IMR-90 (cell line): ENCODE results near the gene CLMP. TPM values are rescaled to one million over a fixed set of nuclear protein-coding genes. Genes with fewer than 3 reads are reported as not detected.

Source experiments
- ATAC-seq: fragments of 200-7000 bp; cut with Tn5 transposase; 2 replicates; pipeline ENCODE4 v1.9.1; 2020; ENCODE audit warnings: low read depth, mild to moderate bottlenecking, moderate library complexity
- BruUV-seq: library from RNA; stranded (reverse); fragments of 400-500 nt; replicated peaks from 2 replicates; lab custom pipeline; 2021; lab: Mats Ljungman, UMichigan
- CTCF ChIA-PET: fragments of 300-600 bp; formaldehyde crosslinking; extraction: SDS; loops from one replicate; lab custom pipeline; 2021; ENCODE audit warnings: antibody characterized with exemption; lab: Yijun Ruan, JAX
- POLR2A ChIA-PET: fragments of 300-600 bp; sonication (Branson Sonifier 250); formaldehyde crosslinking; loops from one replicate; lab custom pipeline; 2022; ENCODE audit warnings: antibody characterized with exemption; ENCODE audit not compliant: unreplicated experiment; lab: Charles Lee
- DNase-seq: peaks from one replicate; pipeline ENCODE4 v3.0.0; 2013
- H2AFZ ChIP-seq: replicated peaks from 2 replicates; pipeline ENCODE3; 2013; ENCODE audit warnings: low read length, mild to moderate bottlenecking; ENCODE audit not compliant: poor library complexity
- H2AK5ac ChIP-seq: 2 replicates; pipeline ENCODE4 v1.6.1; 2013; ENCODE audit warnings: low read depth, low read length, inconsistent platforms
- H2AK9ac ChIP-seq: replicated peaks from 2 replicates; pipeline ENCODE3; 2013; ENCODE audit warnings: mild to moderate bottlenecking, low read depth, low read length, moderate library complexity; ENCODE audit not compliant: poor library complexity
- H2BK120ac ChIP-seq: 2 replicates; pipeline ENCODE4 v1.6.1; 2013; ENCODE audit warnings: low read depth, low read length, inconsistent platforms
- H2BK15ac ChIP-seq: 3 replicates; pipeline ENCODE4 v1.6.1; 2013; ENCODE audit warnings: low read depth, low read length, inconsistent platforms
- H2BK20ac ChIP-seq: 2 replicates; pipeline ENCODE4 v1.6.1; 2013; ENCODE audit warnings: low read depth, mild to moderate bottlenecking, inconsistent platforms, low read length, moderate library complexity
- H2BK5ac ChIP-seq: 2 replicates; pipeline ENCODE4 v1.6.1; 2013; ENCODE audit warnings: mild to moderate bottlenecking, low read depth, low read length, inconsistent platforms; ENCODE audit not compliant: poor library complexity, severe bottlenecking
- H3K14ac ChIP-seq: replicated peaks from 2 replicates; pipeline ENCODE4 v1.6.1; 2013; ENCODE audit warnings: low read depth, low read length, inconsistent platforms
- H3K18ac ChIP-seq: 2 replicates; pipeline ENCODE4 v1.6.1; 2013; ENCODE audit warnings: low read depth, low read length, control low read depth
- H3K23ac ChIP-seq: 2 replicates; pipeline ENCODE4 v1.6.1; 2013; ENCODE audit warnings: low read depth, low read length, inconsistent platforms
- H3K27ac ChIP-seq: 2 replicates; pipeline ENCODE4 v1.5.1; 2013; ENCODE audit warnings: mild to moderate bottlenecking, control low read depth, low read length; ENCODE audit not compliant: insufficient read depth
- H3K27me3 ChIP-seq: 2 replicates; pipeline ENCODE4 v1.6.1; 2013; ENCODE audit warnings: low read length; ENCODE audit not compliant: control insufficient read depth, insufficient read depth
- H3K36me3 ChIP-seq: 2 replicates; pipeline ENCODE4 v1.6.1; 2013; ENCODE audit warnings: low read length, mixed read lengths; ENCODE audit not compliant: control insufficient read depth, insufficient read depth
- H3K4ac ChIP-seq: 2 replicates; pipeline ENCODE4 v1.6.1; 2013; ENCODE audit warnings: low read depth, low read length, inconsistent platforms
- H3K4me1 ChIP-seq: 2 replicates; pipeline ENCODE4 v1.6.1; 2013; ENCODE audit warnings: low read length, mixed read lengths; ENCODE audit not compliant: control insufficient read depth, insufficient read depth
- H3K4me2 ChIP-seq: 2 replicates; pipeline ENCODE4 v1.6.1; 2013; ENCODE audit warnings: low read depth, mild to moderate bottlenecking, control low read depth, low read length, moderate library complexity
- H3K4me3 ChIP-seq: 2 replicates; pipeline ENCODE4 v1.5.1; 2013; ENCODE audit warnings: low read depth, mild to moderate bottlenecking, control low read depth, low read length, moderate library complexity; ENCODE audit not compliant: insufficient read depth
- H3K56ac ChIP-seq: 2 replicates; pipeline ENCODE4 v1.6.1; 2013; ENCODE audit warnings: low read length, inconsistent platforms; ENCODE audit not compliant: insufficient read depth; ENCODE audit errors: extremely low read depth
- H3K79me1 ChIP-seq, 2 experiments: 2 replicates each; pipeline ENCODE4 v1.6.1; 2013; ENCODE audit warnings: low read length in 2 of 2, inconsistent platforms in 1 of 2, low read depth in 1 of 2
- H3K9ac ChIP-seq: 2 replicates; pipeline ENCODE4 v1.6.1; 2013; ENCODE audit warnings: low read depth, low read length, control low read depth
- H3K9me1 ChIP-seq: 2 replicates; pipeline ENCODE4 v1.6.1; 2013; ENCODE audit warnings: low read length, inconsistent platforms; ENCODE audit not compliant: insufficient read depth
- H3K9me3 ChIP-seq: 2 replicates; pipeline ENCODE4 v1.6.1; 2013; ENCODE audit warnings: low read length; ENCODE audit not compliant: control insufficient read depth, insufficient read depth
- H4K20me1 ChIP-seq: 2 replicates; pipeline ENCODE4 v1.6.1; 2013; ENCODE audit warnings: low read length, inconsistent platforms; ENCODE audit not compliant: insufficient read depth
- H4K5ac ChIP-seq: 2 replicates; pipeline ENCODE4 v1.6.1; 2013; ENCODE audit warnings: mild to moderate bottlenecking, low read depth, low read length, control low read depth
- H4K8ac ChIP-seq, 2 experiments: 2 replicates each; pipeline ENCODE4 v1.6.1; 2013; ENCODE audit warnings: low read depth in 2 of 2, low read length in 2 of 2, control low read depth in 1 of 2, inconsistent platforms in 1 of 2
- H4K91ac ChIP-seq: 2 replicates; pipeline ENCODE4 v1.6.1; 2013; ENCODE audit warnings: low read depth, low read length, inconsistent platforms; ENCODE audit not compliant: insufficient read depth
- CEBPB ChIP-seq: IDR thresholded peaks from 2 replicates; pipeline ENCODE4 v1.6.1; 2012; ENCODE audit warnings: low read depth, low read length, improper control_type of control experiment
- CHD1 ChIP-seq: IDR thresholded peaks from 2 replicates; pipeline ENCODE4 v1.6.1; 2012; ENCODE audit warnings: low read depth, low read length, improper control_type of control experiment
- ELK1 ChIP-seq: fragments of 150-350 bp; IDR thresholded peaks from 2 replicates; pipeline ENCODE4 v1.6.1; 2016; ENCODE audit warnings: low read depth, mild to moderate bottlenecking, low read length, moderate library complexity, borderline replicate concordance
- FOS ChIP-seq: fragments of 150-350 bp; IDR thresholded peaks from 2 replicates; pipeline ENCODE4 v1.6.1; 2016; ENCODE audit warnings: low read depth, low read length
- POLR2A ChIP-seq: IDR thresholded peaks from 2 replicates; pipeline ENCODE4 v1.6.1; 2012; ENCODE audit warnings: mild to moderate bottlenecking, low read depth, low read length
- RCOR1 ChIP-seq: IDR thresholded peaks from 2 replicates; pipeline ENCODE4 v1.6.1; 2012; ENCODE audit warnings: mild to moderate bottlenecking, low read length, improper control_type of control experiment; ENCODE audit not compliant: insufficient replicate concordance
- SMC3 ChIP-seq: fragments of 150-350 bp; IDR thresholded peaks from 2 replicates; pipeline ENCODE4 v1.6.1; 2016; ENCODE audit warnings: low read depth, mild to moderate bottlenecking, antibody characterized with exemption, low read length, moderate library complexity
- WGBS, 2 experiments: methylation state at CpG; one replicate each; pipeline versions ENCODE4 v1.1.5 to v1.1.7; 2013; ENCODE audit warnings: missing lambda C conversion rate in 2 of 2; ENCODE audit not compliant: insufficient read length in 1 of 2; ENCODE audit errors: extremely low coverage in 2 of 2; 5-methylcytosine and 5-hydroxymethylcytosine counted together
- dilution Hi-C: fragments of 300-500 bp; cut with HindIII; formaldehyde crosslinking; loops from one replicate; pipeline ENCODE4 v1.14.3; 2018; ENCODE audit warnings: low sequenced_read_pairs; ENCODE audit not compliant: unreplicated experiment
- in situ Hi-C: fragments of 300-500 bp; cut with MboI; formaldehyde crosslinking; loops from 3 replicates; pipeline ENCODE4 v1.14.3; 2019; ENCODE audit warnings: low sequenced_read_pairs, inconsistent platforms, mixed read lengths
- intact Hi-C: fragments of 100-400 bp; cut with micrococcal nuclease; formaldehyde crosslinking; loops from 2 replicates; pipeline ENCODE4 v1.10.0; 2022
- polyA plus RNA-seq, 3 experiments: library from polyadenylated mRNA; depleted of rRNA; stranded (reverse); fragments of >200 nt; gene quantifications; 2 replicates each; pipeline ENCODE4 v1.2.3, GENCODE V29; 2012; ENCODE audit warnings: low replicate concordance in 1 of 3
- total RNA-seq: library from RNA; depleted of rRNA; stranded (reverse); fragments of >200 nt; gene quantifications from 2 replicates; pipeline ENCODE4 v1.2.3, GENCODE V29; 2012

Gene CLMP
- total and polyA plus RNA-seq, 2 of the 4 experiments (the other 2 are of a cell fraction), result 54.7 to 95.7 TPM

GRCh38 chr11:123107945-123108495, 87.0 kb downstream of the CLMP start:
- TF ChIP-seq FOS (no peak), ELK1 (no peak), CHD1 (no peak), POLR2A (no peak), CEBPB (no peak), RCOR1 (no peak), SMC3 (no peak)
- dilution Hi-C loops (loop anchor here (25.0 kb wide), 1 partner anchor 154 kb away; no protein-coding TSS in a partner anchor), in situ Hi-C loops (loop anchor here (10.0 kb wide), 1 partner anchor 367 kb away; no protein-coding TSS in a partner anchor), intact Hi-C loops (no loop called here)
- Histone ChIP-seq H3K9me1 (peaks cover 18% of the 10 kb centered on the region), H3K18ac (peak overlapping the region; percentile 81), H3K4me2 (peak overlapping the region; percentile 48; the same call in 1 of the 2 replicates), H3K4me1 (peaks cover 14% of the 10 kb centered on the region), H3K36me3 (peaks cover 19% of the 10 kb centered on the region), H3K27me3 (no peaks in the 10 kb centered on the region), H4K20me1 (peaks cover 1% of the 10 kb centered on the region; the same call in 1 of the 2 replicates), H2BK5ac (peak overlapping the region; percentile 31), H2BK20ac (peak overlapping the region; percentile 62; the same call in 1 of the 2 replicates), H2AK5ac (peak overlapping the region; percentile 69; the same call in 1 of the 2 replicates), H3K4ac (peak overlapping the region; percentile 86), H4K91ac (peak overlapping the region; percentile 76), H3K9ac (no peak overlapping the region), H2BK120ac (peak overlapping the region; percentile 83), H4K5ac (peak overlapping the region; percentile 76), H4K8ac (peak overlapping the region; percentile 10 to 52; a peak in 2 of 4 replicates), H3K23ac (peak overlapping the region; percentile 45), H2BK15ac (peak overlapping the region; percentile 63; the same call in 2 of the 3 replicates), H3K79me1 (peaks cover 32 to 79% of the 10 kb centered on the region in 2 experiments), H3K27ac (peak overlapping the region; percentile 61; the same call in 1 of the 2 replicates), H3K4me3 (no peak overlapping the region), H2AK9ac (peak overlapping the region; percentile 53), H2AFZ (no peak overlapping the region), H3K9me3 (no peaks in the 10 kb centered on the region), H3K56ac (no peak overlapping the region), H3K14ac (peak overlapping the region; percentile 33; the same call in 1 of the 2 replicates)
- 100% methylated on average over 1 of the region's 4 CpGs; no CpG with 5 or more reads in 1 of the 2 experiments for WGBS, 2 experiments
- ChIA-PET POLR2A (no interaction called here), CTCF (interaction anchor here (0.5 to 5.0 kb wide), 4 partner anchors 12 to 509 kb away, joined by 3 to 42 read pairs (median 5); no protein-coding TSS in a partner anchor)
- no TSS peak for BruUV-seq
- DNase-seq (no peak), ATAC-seq (peak; percentile 35)
